ENCODE results near the gene DMRTB1.

Gene DMRTB1

DNA sequence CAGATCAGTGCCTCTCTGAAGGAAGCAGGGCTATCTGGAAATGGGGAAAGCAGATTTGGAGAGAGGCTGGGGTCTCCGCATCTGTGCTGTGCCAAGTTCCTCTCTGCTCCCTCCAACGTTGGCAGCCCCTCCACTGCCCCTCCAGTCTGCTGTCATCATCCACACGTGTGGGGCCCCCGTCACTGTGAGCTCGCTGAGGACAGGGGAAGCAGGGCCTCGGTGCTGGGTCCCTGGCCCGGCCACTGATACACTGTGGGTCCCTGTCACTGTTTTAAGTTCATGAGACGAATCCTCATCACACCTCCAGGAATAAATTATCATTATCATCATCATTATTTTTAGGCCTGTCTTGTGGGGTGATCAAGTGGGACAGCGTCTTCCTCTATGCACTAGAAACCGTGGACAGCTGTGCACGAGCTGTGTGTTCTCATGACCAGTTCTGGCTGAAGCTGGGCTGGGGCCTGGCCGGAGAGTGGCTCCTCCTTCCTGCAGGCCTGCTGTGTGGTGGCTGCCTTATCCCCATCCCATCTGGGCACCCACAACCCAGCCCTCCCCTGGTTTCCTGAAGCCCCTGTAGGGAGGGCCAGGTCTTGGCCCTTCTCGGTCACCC, 52.2 kb downstream of the DMRTB1 start:
- DNase-seq = no peak

DNA sequence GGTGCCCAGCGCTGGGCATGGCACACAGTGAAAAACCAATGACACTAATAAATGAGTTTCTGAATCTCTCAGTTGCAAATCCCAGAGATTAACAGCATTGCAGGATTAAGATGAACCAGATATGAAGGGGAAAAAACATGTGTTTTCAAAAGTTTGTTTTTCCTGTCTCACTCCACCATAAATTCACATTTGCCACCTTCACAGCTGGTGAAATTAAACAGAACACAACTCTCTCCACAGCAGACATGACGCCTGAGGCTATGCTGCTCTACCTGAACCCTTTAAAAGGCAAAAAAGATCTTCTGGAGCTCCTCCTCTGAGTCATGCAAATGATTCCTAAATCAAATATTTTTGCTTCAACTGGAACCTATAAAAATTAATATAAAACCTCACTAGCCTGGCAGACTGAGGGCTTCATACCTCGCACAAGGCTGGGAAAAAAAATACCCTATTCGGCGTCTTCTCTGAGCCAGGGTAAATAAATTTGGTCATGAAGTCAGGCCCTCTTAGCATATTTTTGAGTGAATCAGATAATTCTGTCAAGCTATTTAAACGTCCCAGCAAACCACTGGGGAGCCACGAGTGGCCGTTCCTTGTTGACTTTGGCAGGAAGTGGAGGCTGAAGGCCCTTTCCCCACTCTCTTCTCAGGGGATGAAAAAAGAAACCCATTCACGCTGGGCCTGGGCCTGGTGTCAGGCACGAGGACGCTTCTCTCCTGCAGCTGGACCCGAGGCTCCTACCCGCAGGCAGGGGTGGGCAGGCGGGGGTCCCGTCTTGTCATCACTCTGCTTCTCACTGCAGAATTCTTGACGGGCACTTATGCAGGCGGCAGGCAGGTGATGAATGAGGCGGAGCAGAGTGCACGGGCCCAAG, 53.0 kb downstream of the DMRTB1 start:
- DNase-seq = no peak

DNA sequence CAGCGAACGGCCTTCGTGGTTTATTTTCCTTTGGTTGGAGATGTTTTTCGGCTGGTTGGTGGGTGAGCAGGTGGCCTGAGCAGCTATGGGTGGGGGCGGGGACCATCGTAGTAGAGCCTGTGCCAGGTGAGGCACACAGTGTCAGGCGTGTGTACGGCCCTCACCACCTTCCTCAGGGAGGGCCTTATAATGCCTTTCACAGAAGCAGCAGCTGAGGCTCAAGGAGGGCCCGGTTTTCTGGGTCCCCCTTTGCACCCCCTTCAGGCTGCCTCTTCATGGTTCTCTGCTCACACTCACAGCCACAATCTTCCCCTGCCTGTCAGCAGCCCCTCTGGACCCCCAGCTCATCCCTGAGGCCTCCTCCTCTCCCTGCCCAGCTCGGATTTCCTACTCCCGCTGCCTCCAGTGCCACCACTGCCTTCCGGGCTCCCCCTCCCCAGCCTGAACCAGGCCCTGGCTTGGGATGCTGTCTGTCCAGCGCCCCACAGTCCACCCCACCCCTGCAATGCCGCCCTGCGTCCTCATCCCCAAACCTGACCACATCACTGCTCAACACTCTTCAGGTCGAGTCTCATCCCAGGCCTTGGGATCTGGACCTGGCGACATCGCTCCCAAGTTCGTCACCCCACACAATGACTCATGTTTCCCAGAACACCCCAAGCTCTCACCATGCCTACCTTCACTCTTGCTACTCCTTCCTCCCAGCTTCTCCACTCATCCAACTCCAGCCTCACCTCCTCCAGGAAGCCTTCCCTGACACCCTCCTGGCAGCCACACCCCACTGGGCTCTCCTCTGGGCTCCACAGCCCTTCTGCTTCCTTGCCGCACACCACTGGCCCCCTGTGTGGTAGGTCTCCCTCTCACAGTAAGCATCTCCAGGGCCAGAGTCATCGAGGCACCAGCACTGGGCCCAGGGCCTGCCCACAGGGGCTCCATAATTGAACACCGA, 53.9 kb downstream of the DMRTB1 start:
- DNase-seq = no peak

DNA sequence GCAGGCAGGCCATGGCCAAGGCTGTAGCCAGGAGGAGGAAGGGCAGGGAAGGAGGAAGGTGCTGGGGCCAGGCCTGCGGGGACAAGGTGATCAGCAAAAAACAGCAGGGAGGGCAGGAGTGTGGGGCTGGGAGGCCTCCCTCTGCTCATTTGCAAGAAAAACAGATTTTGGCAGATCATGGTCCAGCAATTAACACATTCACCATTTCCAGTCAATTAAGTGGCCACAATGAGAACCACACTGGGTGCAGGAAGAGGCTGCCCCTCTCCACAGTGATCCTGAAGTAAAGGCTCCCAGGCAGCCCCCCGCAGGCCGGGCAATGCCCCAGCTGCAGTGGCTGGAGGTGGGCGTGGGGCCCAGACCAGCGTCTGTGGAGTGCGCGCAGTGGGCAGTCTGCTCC, 54.6 kb downstream of the DMRTB1 start:
- DNase-seq = no peak

DNA sequence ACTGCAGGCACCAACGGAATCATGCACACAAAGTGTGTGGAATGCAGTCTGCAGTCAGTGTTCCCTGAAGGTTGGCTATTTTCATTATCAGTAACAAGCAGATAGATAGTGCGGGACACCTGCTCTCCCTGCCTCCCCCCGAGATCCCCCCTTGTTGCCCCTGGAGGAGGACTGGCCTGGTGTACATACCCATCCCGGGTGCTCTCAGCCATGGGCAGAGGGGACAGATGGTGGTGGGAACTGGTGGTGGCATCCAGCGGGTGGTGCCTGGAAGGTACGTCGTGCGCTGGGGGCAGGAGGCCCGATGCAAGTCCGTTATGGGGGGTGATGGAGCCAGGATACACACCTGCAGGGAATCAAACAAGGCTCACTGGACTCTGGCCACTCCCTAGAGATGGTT, 55.2 kb downstream of the DMRTB1 start:
- DNase-seq = no peak

DNA sequence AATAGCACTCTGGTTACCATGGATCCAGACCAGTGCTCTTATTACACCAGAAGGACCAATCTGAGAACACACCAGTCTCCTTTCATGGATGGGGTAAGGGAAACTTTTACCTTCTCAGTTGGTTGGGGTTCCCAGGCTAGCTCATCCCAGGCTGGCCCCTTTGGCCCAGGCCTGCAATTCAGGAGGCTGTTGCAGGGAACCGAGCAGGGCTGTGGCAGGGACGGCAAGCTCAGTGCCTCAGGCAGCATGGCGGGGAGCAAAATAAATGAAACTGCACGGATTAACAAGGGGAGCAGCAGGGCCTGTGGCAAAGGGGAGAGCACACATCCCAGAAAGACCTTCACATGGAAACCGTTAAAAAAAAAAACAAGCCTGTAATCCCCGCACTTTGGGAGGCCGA, 57.0 kb downstream of the DMRTB1 start:
- DNase-seq = no peak

All from stimulated activated CD4-positive, alpha-beta T cell treated with anti-CD3 and anti-CD28 coated beads, Interleukin-2, amount 100 ng/mL, for 48 hours (primary cell).